Mammary epithelial cell (primary cell): Measurements from ENCODE around the gene HPCAL1.

Experiments used
- CTCF ChIP-seq, 2 donors: IDR thresholded peaks in 1 of 2; conservative IDR thresholded peaks in 1 of 2; 2 replicates each; pipeline ENCODE4 v1.5.1; 2011 to 2012; ENCODE audit warnings: inconsistent platforms in 2 of 2, low read length in 2 of 2, mild to moderate bottlenecking in 2 of 2, control low read depth in 1 of 2, low read depth in 1 of 2; ENCODE audit not compliant: insufficient read depth in 1 of 2; ENCODE audit errors: extremely low read depth in 1 of 2
- EZH2 ChIP-seq: IDR thresholded peaks from 2 replicates; pipeline ENCODE4 v1.6.1; 2012; ENCODE audit warnings: low read length, inconsistent platforms, borderline replicate concordance

- no peak for TF ChIP-seq EZH2
- TF ChIP-seq CTCF (conservative IDR thresholded peaks at IDR 0.05 in 1 of 2, IDR thresholded peaks at IDR 0.05 in 1 of 2; ENCODE audit: extremely low read depth in 1 of 2, insufficient read depth in 1 of 2, low read depth in 1 of 2, low read length in 2 of 2): no peak
These were observed 59.6 kb downstream of the HPCAL1 start for GRCh38 chr2:10362096-10362897.
